Activated CD4-positive, alpha-beta T cell treated with anti-CD3 and anti-CD28 coated beads, Interleukin-2, amount 10 ng/mL, durations not matched to agents 7 days and 5 days (primary cell): ENCODE results near the gene FRMD4B. TPM values are rescaled to one million over a fixed set of nuclear protein-coding genes. Genes with fewer than 3 reads are reported as not detected.
"Not testable (repeated sequence)": the region's sequence is repeated elsewhere in the genome, so short reads cannot be mapped to it uniquely, and the experiment has no call there.

Experiments
- CTCF ChIA-PET: fragments of 350-600 bp; sonication (Branson Sonifier 250); formaldehyde crosslinking; loops from one replicate; lab custom pipeline; 2021; ENCODE audit warnings: antibody characterized with exemption; lab: Charles Lee
- POLR2A ChIA-PET: fragments of 350-600 bp; sonication (Branson Sonifier 250); formaldehyde crosslinking; loops from one replicate; lab custom pipeline; 2021; ENCODE audit warnings: antibody characterized with exemption; lab: Charles Lee
- DNase-seq: peaks from one replicate; pipeline ENCODE4 v3.0.0-alpha.2; 2020
- H3K27ac Mint-ChIP-seq: one replicate; pipeline ENCODE4 v1.8.0; 2021; ENCODE audit warnings: mild to moderate bottlenecking, moderate library complexity, mixed read lengths
- H3K27me3 Mint-ChIP-seq: one replicate; pipeline ENCODE4 v1.8.0; 2021; ENCODE audit warnings: mixed read lengths
- H3K36me3 Mint-ChIP-seq: one replicate; pipeline ENCODE4 v1.8.0; 2021; ENCODE audit warnings: low read depth, mixed read lengths
- H3K4me1 Mint-ChIP-seq: one replicate; pipeline ENCODE4 v1.8.0; 2021; ENCODE audit warnings: mixed read lengths
- H3K4me3 Mint-ChIP-seq: one replicate; pipeline ENCODE4 v1.8.0; 2021; ENCODE audit warnings: mild to moderate bottlenecking, moderate library complexity, mixed read lengths
- H3K9me3 Mint-ChIP-seq: one replicate; pipeline ENCODE4 v1.8.0; 2021; ENCODE audit warnings: mixed read lengths
- total RNA-seq, 2 experiments: library from RNA; stranded (reverse); gene quantifications; one replicate each; pipeline ENCODE4 v1.2.3, GENCODE V29; 2021

FRMD4B gene
- total RNA-seq, 2 experiments from 2014 or later: 6.9 to 8.2 TPM

DNA sequence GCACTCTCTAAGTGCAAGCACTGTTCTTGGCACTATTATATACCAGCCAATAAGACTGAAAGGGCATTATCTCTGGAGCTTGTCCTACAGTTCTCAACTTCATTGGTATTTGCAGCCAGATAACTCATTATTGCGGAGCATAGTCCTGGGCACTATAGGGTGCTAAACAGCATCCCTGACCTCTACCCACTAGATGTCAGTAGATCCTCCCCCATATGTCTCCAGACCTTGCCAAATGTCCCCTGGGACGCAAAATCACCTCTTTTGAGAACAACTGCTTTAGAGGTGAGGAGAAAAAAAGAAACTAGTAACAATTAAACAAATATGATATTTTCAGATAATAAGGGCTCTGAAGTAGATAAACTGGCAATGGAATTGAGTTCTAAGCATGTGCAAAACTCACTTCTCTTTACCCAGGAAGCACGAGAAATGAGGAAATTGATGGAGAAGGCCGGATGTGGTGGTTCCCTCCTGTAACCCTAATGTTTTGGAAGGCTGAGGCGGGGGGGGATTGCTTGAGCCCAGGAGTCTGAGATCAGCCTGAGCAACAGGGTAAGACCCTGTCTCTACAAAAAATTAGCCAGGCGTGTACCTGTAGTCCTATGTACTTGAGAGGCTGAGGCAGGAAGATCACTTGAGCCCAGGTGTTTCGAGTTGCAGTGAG is 61.4 kb downstream of the FRMD4B start:
- H3K27me3 Mint-ChIP-seq: no peaks in the 10 kb centered on the region
- ChIA-PET CTCF (interaction anchor here (1.0 to 1.6 kb wide), 2 partner anchors 12 to 18 kb away, joined by 4 to 5 read pairs; no protein-coding TSS in a partner anchor), POLR2A (no interaction called here)
- no peaks in the 10 kb centered on the region for H3K9me3 Mint-ChIP-seq
- H3K4me3 Mint-ChIP-seq: no peak overlapping the region
- no peak for DNase-seq
- H3K27ac Mint-ChIP-seq: peak overlapping the region; percentile 61
- no peaks in the 10 kb centered on the region for H3K36me3 Mint-ChIP-seq
- peaks cover 39% of the 10 kb centered on the region for H3K4me1 Mint-ChIP-seq

DNA sequence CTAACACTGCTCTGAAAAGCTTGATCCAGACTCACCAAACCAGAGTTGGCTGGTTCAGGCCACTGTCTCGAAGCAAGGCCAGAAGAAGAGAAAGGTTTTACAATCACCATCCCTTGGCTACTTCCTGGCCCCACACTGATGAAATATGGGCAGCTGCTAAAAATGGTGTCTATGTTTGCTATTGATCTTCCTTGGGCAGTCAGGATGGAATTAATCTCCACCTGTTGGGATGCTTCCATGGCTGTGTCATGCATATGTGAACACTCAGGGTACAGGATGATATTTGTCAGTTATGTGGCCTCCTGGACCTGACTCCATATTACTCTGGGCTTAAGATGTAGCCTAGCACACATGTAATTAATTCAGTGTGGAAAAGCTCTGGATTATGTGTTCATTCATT is 61.9 kb downstream of the FRMD4B start:
- no peak for DNase-seq
- Mint-ChIP-seq H3K27ac (no peak overlapping the region), H3K9me3 (no peaks in the 10 kb centered on the region), H3K4me1 (peaks cover 39% of the 10 kb centered on the region), H3K36me3 (no peaks in the 10 kb centered on the region), H3K27me3 (no peaks in the 10 kb centered on the region), H3K4me3 (no peak overlapping the region)
- ChIA-PET POLR2A (no interaction called here), CTCF (no interaction called here)

DNA sequence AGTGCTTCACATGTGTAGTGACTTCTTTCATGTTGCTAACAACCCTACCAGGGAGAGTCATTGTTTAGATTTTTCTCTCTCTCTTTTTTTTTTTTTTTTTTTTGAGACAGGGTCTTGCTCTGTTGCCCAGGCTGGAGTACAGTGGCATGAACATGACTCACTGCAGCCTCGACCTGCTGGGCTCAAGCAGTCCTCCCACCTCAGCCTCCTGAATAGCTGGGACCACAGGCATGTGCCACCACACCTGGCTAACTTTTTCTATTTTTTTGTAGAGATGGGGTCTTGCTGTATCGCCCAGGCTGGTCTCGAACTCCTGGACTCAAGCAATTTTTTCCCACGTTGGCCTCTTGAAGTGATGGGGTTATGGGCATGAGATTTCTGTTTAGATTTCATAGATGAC is 63.4 kb downstream of the FRMD4B start:
- H3K27me3 Mint-ChIP-seq, H3K27ac Mint-ChIP-seq, H3K36me3 Mint-ChIP-seq, POLR2A ChIA-PET, H3K9me3 Mint-ChIP-seq, DNase-seq, H3K4me3 Mint-ChIP-seq: not testable (repeated sequence)
- CTCF ChIA-PET: interaction anchor here (1.1 kb wide), 1 partner anchor 16 kb away, joined by 6 read pairs; no protein-coding TSS in a partner anchor
- peaks cover 25% of the 10 kb centered on the region for H3K4me1 Mint-ChIP-seq

DNA sequence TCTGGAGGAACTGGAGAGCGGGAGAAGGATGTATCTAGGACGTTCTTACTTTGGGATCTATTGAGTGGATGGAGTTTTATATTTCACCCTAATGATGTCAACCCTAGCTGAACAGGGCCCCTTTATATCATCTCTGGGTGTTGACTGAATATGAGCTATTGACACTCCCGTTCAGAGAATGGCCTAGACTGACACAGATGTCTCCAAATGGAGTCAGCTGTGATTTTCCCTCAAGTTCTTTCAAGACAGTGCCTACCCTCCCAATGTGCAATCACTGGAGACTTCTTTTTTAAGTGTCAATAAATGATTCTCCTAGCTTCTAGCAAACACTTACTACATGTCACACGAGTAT is 63.8 kb downstream of the FRMD4B start:
- POLR2A ChIA-PET: no interaction called here
- CTCF ChIA-PET: interaction anchor here (1.1 kb wide), 1 partner anchor 16 kb away, joined by 6 read pairs; no protein-coding TSS in a partner anchor
- peaks cover 21% of the 10 kb centered on the region for H3K4me1 Mint-ChIP-seq

DNA sequence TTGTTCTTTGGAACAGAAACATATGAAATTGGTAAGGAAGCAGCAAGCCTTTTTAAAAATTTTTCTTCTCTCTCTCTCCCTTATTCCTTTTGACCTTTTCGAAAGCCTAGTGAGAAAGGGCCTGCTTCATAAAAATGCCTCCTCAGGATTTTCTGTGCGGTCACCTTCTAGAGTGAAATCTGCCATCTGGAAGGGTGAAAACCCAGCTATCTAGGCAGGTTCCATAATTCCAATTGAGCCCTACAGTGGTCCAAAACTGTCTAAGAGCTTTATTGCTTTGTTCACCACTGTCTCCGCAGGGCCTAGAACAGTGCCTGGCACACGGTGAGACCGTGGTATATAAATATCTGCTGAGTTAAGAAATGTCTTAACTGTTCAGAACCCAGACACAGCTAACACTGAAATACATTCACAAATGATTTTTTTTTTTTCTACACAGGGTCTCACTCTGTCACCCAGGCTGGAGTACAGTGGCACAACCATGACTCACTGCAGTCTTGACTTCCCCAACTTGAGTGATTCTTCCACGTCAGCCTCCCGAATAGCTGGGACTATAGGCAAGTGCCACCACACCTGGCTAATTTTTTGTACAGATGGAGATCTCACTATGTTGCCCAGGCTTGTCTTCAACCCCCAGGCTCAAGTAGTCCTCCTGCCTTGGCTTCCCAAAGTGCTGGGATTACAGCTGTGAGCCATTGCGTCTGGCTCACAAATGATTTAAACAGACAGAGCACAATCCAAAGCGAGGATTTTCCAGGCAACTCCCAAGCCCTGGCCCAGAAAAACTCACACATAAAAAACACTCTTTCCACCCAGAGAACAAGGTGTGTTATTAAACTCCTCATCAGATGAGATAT is 64.4 kb downstream of the FRMD4B start:
- no peak for DNase-seq
- CTCF ChIA-PET: interaction anchor here (0.6 to 1.2 kb wide), 4 partner anchors 9 to 97 kb away, joined by 3 to 6 read pairs (median 4); no protein-coding TSS in a partner anchor
- H3K36me3 Mint-ChIP-seq: no peaks in the 10 kb centered on the region
- no peaks in the 10 kb centered on the region for H3K9me3 Mint-ChIP-seq
- H3K27ac Mint-ChIP-seq: no peak overlapping the region
- H3K4me1 Mint-ChIP-seq: peaks cover 15% of the 10 kb centered on the region
- POLR2A ChIA-PET: no interaction called here
- H3K27me3 Mint-ChIP-seq: no peaks in the 10 kb centered on the region
- no peak overlapping the region for H3K4me3 Mint-ChIP-seq

More for the DNA sequence above, 63.8 kb downstream of the FRMD4B start:
- no peak overlapping the region for H3K4me3 Mint-ChIP-seq
- H3K36me3 Mint-ChIP-seq: no peaks in the 10 kb centered on the region
- no peak for DNase-seq
- no peaks in the 10 kb centered on the region for H3K27me3 Mint-ChIP-seq
- no peaks in the 10 kb centered on the region for H3K9me3 Mint-ChIP-seq
- H3K27ac Mint-ChIP-seq: no peak overlapping the region

DNA sequence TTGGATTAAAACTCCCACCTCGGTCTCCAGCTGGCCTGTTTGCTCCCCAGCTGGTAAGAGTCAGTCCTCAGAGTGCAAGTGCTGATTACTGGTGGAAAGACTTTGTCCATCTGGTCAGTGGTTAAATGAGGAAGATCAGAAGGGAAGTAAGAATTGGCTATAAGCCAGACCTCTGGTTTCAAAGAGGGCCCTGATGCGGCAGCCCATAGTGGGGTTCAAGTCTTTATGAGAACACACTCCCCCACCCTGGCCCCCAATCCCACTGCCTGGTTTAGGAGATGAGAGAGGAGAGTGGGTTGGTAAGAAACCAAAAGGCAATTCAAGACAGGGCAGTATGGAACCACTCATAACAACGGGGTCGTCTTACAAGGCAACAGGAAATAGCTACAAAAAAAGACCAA is 65.0 kb downstream of the FRMD4B start:
- Mint-ChIP-seq H3K27ac (no peak overlapping the region), H3K27me3 (no peaks in the 10 kb centered on the region), H3K36me3 (no peaks in the 10 kb centered on the region), H3K4me1 (peaks cover 9% of the 10 kb centered on the region), H3K4me3 (no peak overlapping the region), H3K9me3 (no peaks in the 10 kb centered on the region)
- POLR2A ChIA-PET: no interaction called here
- CTCF ChIA-PET: interaction anchor here (1.1 to 1.2 kb wide), 2 partner anchors 9 to 97 kb away, joined by 3 to 6 read pairs; no protein-coding TSS in a partner anchor
- DNase-seq: no peak

DNA sequence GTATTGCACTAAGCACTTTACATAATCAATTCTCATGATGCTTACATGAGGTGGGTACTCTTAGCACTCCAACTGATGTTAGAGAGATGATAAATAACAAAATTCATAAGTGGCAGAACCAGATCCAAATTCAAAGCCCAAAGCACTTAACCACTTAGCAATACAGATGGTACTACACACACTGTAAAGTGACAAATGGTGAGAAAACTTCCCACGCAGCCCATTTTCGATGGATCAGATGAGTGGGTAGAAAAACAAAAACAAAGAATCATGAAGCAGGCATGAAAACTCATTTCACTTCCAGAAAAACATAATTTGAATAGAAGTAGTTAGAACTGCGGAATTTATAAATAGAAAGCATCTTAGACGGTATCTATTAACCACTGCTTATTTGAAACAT is 66.2 kb downstream of the FRMD4B start:
- H3K27ac Mint-ChIP-seq: no peak overlapping the region
- no peaks in the 10 kb centered on the region for H3K27me3 Mint-ChIP-seq
- no peaks in the 10 kb centered on the region for H3K9me3 Mint-ChIP-seq
- no peaks in the 10 kb centered on the region for H3K36me3 Mint-ChIP-seq
- ChIA-PET CTCF (interaction anchor here (0.7 to 1.4 kb wide), 2 partner anchors 161 to 198 kb away, joined by 3 read pairs; no protein-coding TSS in a partner anchor), POLR2A (no interaction called here)
- peaks cover 3% of the 10 kb centered on the region for H3K4me1 Mint-ChIP-seq
- H3K4me3 Mint-ChIP-seq: no peak overlapping the region
- no peak for DNase-seq

DNA sequence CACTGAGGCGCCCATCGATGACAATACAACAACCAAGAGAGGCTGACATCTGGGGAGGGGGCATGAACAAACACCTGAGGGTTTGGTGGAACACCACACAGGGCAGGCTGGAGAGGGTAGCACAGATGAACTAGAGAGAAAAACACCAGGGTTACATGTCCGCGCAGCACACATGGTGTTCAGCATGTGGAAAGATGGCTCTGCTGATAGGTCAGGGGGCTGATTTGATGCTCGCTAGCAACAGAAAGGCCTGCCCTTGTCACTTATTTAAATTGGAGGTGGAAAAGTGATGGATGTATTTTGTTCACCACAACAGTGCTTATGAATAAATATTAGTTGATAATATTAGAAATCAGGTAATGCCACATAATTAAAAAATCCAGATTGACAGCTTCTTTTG is 67.5 kb downstream of the FRMD4B start:
- Mint-ChIP-seq H3K9me3 (no peaks in the 10 kb centered on the region), H3K27me3 (no peaks in the 10 kb centered on the region), H3K4me1 (no peaks in the 10 kb centered on the region), H3K27ac (no peak overlapping the region), H3K4me3 (no peak overlapping the region), H3K36me3 (no peaks in the 10 kb centered on the region)
- DNase-seq: no peak
- POLR2A ChIA-PET: no interaction called here
- CTCF ChIA-PET: interaction anchor here (1.3 to 3.0 kb wide), 5 partner anchors 8 to 197 kb away, joined by 3 to 21 read pairs (median 5); no protein-coding TSS in a partner anchor

DNA sequence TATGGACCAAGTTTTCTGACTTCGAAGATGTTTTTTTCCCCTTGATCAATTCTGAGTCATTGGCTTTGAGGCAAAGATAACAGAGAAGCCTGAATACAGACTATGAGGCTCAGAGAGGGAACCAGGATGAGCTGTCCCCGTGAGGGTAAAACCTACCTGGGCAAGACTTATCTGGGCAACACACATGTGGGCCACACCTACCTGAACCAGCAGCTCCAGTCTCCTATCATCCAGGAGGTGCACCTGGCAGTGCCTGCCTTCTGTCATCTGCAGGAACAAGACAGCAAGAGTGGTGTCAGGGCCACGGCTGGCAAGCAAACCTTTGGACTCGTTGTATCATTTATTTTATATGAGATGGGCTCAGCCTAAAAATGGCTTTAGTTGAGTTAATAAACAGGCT is 72.6 kb downstream of the FRMD4B start:
- H3K9me3 Mint-ChIP-seq: no peaks in the 10 kb centered on the region
- ChIA-PET POLR2A (no interaction called here), CTCF (interaction anchor here (0.5 to 1.8 kb wide), 2 partner anchors 12 to 34 kb away, joined by 3 to 5 read pairs; no protein-coding TSS in a partner anchor)
- H3K4me3 Mint-ChIP-seq: no peak overlapping the region
- no peak for DNase-seq
- H3K4me1 Mint-ChIP-seq: no peaks in the 10 kb centered on the region
- no peaks in the 10 kb centered on the region for H3K36me3 Mint-ChIP-seq
- no peak overlapping the region for H3K27ac Mint-ChIP-seq
- no peaks in the 10 kb centered on the region for H3K27me3 Mint-ChIP-seq

DNA sequence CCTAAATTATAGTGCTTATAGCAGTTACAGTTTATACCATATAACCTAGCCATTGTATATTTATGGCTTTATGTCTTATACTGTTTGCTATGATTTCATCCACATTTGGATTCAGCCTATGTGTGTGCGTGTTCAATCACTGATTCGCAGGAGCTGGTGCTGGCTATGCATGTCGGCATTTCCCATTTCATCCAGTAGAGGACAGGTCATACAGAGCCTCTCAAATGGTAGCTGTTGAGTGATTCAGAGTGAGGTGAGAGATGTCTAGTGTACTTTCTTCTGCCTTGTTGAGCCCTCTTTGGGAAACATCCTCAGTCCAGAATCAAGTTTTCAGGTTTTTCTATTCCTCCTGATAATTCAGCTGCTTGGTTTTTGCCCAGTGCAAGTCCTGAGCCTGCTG is 76.1 kb downstream of the FRMD4B start:
- H3K4me1 Mint-ChIP-seq: peaks cover 6% of the 10 kb centered on the region
- POLR2A ChIA-PET: no interaction called here
- no peak overlapping the region for H3K27ac Mint-ChIP-seq
- no peak for DNase-seq
- H3K9me3 Mint-ChIP-seq: no peaks in the 10 kb centered on the region
- no peaks in the 10 kb centered on the region for H3K27me3 Mint-ChIP-seq
- CTCF ChIA-PET: interaction anchor here (0.7 to 7.5 kb wide), 5 partner anchors 12 to 196 kb away, joined by 3 to 88 read pairs (median 3); no protein-coding TSS in a partner anchor
- no peaks in the 10 kb centered on the region for H3K36me3 Mint-ChIP-seq
- H3K4me3 Mint-ChIP-seq: no peak overlapping the region

DNA sequence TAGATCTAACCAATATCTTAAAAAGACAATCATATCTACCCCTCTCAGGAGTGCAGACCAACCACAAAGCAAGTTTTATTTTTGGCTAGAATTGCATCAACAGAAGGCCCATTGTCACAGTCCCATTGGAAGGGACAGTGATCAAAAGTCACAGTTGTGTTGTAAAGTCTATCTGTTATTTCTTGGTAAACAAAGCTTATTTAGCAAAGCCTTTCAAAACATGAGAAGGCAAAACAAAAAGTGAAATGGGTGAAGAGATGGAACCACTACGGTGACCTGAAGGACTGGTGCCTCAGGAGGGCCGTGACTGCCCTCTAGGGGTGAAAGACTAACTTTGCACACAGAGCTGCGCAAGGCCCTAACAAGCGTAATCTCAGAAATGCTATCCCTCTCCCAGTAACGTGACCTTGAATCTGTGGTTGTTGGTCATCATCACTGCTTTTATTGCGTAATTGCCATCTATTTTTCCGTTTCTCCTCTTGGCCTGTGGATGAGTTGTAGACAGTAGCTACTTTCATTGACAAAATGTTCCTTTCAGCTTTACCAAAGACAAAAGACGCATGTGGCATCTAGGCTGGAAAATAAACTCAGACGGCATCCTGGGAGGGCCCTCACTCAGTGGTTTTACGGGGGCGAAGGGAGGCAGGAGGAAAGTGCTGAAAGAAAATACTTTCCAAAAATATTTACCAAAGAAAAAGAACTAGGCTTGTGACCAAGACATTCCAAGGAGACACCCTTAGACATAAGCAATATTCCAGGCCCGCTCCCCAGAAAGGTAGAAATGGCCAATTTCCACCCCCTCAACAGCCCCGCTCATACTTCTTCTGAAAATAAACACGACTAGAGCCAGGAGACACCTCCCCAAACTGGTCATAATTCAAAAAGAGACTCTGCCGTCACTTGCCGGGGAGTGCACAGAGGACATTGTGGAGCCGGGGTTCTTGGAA is 79.4 kb downstream of the FRMD4B start:
- POLR2A ChIA-PET: interaction anchor here (1.0 kb wide), 1 partner anchor 145 kb away, joined by 4 read pairs; no protein-coding TSS in a partner anchor
- CTCF ChIA-PET: interaction anchor here (0.5 to 7.5 kb wide), 33 partner anchors 9 to 287 kb away, joined by 3 to 88 read pairs (median 4); partner anchors contain the start of gene LMOD3
- Mint-ChIP-seq H3K4me3 (no peak overlapping the region), H3K36me3 (no peaks in the 10 kb centered on the region), H3K4me1 (peaks cover 6% of the 10 kb centered on the region), H3K27me3 (no peaks in the 10 kb centered on the region), H3K9me3 (no peaks in the 10 kb centered on the region), H3K27ac (peak overlapping the region; percentile 47)
- peak; percentile 79 for DNase-seq

DNA sequence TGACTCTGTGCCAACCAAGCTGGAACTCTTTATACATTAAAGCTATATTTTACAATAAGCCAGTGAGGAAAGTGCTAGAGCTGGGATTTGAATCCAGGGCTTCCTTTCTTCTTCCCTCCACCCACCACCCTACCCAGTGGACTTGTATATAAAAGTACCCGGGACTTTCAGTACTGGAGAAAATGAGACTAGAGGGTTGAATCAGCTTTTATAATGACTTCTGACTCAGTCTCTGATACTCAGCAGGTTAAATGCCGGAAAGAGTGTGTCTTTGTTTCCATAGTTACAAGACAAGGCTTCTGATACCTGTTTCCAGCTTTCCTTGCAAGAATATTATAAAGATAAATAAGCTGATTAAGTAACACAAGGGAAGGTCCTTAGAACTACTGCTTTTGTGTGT is 80.9 kb downstream of the FRMD4B start:
- H3K36me3 Mint-ChIP-seq: no peaks in the 10 kb centered on the region
- H3K4me3 Mint-ChIP-seq: no peak overlapping the region
- POLR2A ChIA-PET: no interaction called here
- CTCF ChIA-PET: interaction anchor here (0.6 to 7.5 kb wide), 5 partner anchors 11 to 184 kb away, joined by 3 to 88 read pairs (median 4); no protein-coding TSS in a partner anchor
- no peak for DNase-seq
- no peaks in the 10 kb centered on the region for H3K9me3 Mint-ChIP-seq
- no peak overlapping the region for H3K27ac Mint-ChIP-seq
- peaks cover 6% of the 10 kb centered on the region for H3K4me1 Mint-ChIP-seq
- no peaks in the 10 kb centered on the region for H3K27me3 Mint-ChIP-seq
